Measurements from ENCODE around the gene NAA10. TPM values are rescaled to one million over a fixed set of nuclear protein-coding genes. Genes with fewer than 3 reads are reported as not detected.

Gene NAA10
- total and polyA plus RNA-seq, 2 donors: 24.7 to 139 TPM

GRCh38 chrX:153910446-153910845 lies 24.4 kb downstream of the NAA10 start:
- no peaks in the 10 kb centered on the region for H3K36me3 ChIP-seq (ENCODE audit: insufficient read depth)
- H3K27ac ChIP-seq (ENCODE audit: low read depth): no peak overlapping the region
- WGBS: 97% methylated on average over 22 of the region's 22 CpGs
- DNase-seq (ENCODE audit: extremely low spot score): no peak
- no peak overlapping the region for H3K4me3 ChIP-seq (ENCODE audit: low read depth, low read length)
- no peaks in the 10 kb centered on the region for H3K4me1 ChIP-seq (ENCODE audit: insufficient read depth)

DNA sequence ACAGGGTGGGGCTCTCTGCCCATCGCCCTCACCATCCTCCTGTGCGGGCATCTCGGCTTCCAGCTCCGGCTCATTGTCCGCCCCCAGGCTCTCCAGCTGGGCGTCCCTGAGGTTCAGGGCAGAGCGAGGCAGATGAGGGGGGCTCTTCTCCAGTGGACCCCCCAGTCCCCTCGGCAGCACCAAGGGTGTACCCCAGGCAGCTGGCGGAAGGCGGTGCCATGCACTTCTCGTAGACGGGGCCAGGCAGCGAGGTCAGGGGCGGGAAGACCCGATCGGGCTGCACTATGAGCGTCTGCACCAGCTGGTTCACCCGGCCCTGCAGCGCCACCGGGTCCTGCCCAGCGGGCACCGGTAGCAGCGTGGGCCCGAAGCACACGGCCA lies 24.9 kb downstream of the NAA10 start:
- H3K4me1 ChIP-seq (ENCODE audit: insufficient read depth): no peaks in the 10 kb centered on the region
- WGBS: 94% methylated on average over 25 of the region's 25 CpGs

DNA sequence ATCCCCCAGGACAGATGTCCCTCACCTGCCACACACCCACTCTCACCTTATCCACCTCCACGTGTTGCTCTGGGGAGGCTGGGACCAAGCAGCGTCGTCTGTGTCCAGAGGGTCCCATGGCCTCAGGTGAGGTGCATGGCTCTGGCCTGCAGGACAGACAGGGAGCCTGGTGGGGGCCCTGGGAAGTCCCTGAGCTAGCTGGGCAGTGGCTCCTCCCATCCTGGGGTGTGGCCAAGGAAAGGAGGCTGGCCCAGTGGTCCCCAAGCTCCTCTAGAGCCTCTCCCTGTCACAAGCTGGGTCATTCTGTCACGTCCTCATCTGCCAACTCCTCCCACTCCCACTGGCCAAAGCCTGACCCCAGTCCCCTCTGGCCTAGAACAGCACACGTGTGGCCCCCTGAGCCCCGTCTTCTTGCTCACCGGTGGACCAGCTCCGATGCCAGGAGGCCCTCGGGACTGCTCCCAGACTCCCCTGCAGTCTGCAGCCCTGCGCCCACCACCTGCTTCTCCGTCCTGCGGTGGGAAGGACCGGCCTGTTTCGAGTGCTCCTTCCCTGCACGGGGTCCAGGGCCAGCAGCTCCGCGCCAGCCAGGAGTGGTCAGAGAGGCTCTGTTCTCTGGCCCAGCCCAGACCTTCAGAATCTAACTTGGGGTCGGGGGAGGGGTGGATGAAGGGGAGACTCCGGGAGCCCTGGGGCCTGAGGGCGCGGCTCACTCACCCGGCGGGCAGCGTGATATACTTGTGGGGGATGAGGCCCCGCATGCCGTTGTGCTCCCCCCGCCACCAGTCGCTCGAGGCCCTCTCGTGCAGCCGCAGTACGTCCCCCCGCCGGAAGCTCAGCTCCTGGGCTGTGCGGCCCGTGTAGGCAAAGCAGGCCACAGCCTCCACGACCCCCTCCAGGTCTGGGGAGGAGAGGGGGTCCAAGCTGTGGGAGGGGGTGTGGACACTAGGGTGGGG lies 25.5 kb downstream of the NAA10 start:
- WGBS: 70% methylated on average over 37 of the region's 37 CpGs
- Histone ChIP-seq H3K36me3 (ENCODE audit: insufficient read depth) (no peaks in the 10 kb centered on the region), H3K4me1 (ENCODE audit: insufficient read depth) (no peaks in the 10 kb centered on the region), H3K4me3 (ENCODE audit: low read depth, low read length) (no peak overlapping the region), H3K27ac (ENCODE audit: low read depth) (no peak overlapping the region)
- no peak for DNase-seq (ENCODE audit: extremely low spot score)

More for the DNA sequence above, 24.9 kb downstream of the NAA10 start:
- Histone ChIP-seq H3K4me3 (ENCODE audit: low read depth, low read length) (no peak overlapping the region), H3K36me3 (ENCODE audit: insufficient read depth) (no peaks in the 10 kb centered on the region), H3K27ac (ENCODE audit: low read depth) (no peak overlapping the region)
- DNase-seq (ENCODE audit: extremely low spot score): no peak

GRCh38 chrX:153908219-153908860 lies 26.5 kb downstream of the NAA10 start:
- Histone ChIP-seq H3K4me1 (ENCODE audit: insufficient read depth) (no peaks in the 10 kb centered on the region), H3K36me3 (ENCODE audit: insufficient read depth) (no peaks in the 10 kb centered on the region), H3K27ac (ENCODE audit: low read depth) (no peak overlapping the region), H3K4me3 (ENCODE audit: low read depth, low read length) (no peak overlapping the region)
- DNase-seq (ENCODE audit: extremely low spot score): no peak
- WGBS: 93% methylated on average over 23 of the region's 23 CpGs

DNA sequence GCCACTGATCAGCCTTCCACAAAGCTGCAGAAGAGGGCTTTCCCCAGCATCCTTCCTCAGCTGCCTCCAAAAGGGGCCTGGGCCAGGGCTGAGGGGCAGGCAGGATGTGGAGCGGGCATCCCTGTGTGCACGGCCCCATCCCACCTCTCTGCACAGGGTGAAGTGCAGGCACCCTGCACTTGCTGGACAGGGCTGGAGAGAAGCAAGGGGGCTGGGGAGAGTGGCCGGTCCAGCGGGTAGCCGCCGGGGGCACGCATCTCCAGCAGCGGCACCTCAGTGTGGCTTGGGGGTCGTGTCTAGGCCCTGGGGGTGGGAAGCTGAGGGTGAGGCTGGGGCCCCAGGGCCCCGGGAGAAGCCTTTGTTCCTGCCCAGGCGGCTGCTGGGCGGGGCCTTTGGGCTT lies 27.4 kb downstream of the NAA10 start:
- no peak for DNase-seq (ENCODE audit: extremely low spot score)
- Histone ChIP-seq H3K36me3 (ENCODE audit: insufficient read depth) (no peaks in the 10 kb centered on the region), H3K4me3 (ENCODE audit: low read depth, low read length) (no peak overlapping the region), H3K4me1 (ENCODE audit: insufficient read depth) (no peaks in the 10 kb centered on the region), H3K27ac (ENCODE audit: low read depth) (no peak overlapping the region)
- 77% methylated on average over 12 of the region's 12 CpGs for WGBS

- no peak overlapping the region for H3K27ac ChIP-seq (ENCODE audit: low read depth)
- H3K4me1 ChIP-seq (ENCODE audit: insufficient read depth): no peaks in the 10 kb centered on the region
- no peaks in the 10 kb centered on the region for H3K36me3 ChIP-seq (ENCODE audit: insufficient read depth)
- DNase-seq (ENCODE audit: extremely low spot score): no peak
- H3K4me3 ChIP-seq (ENCODE audit: low read depth, low read length): no peak overlapping the region
- 86% methylated on average over 27 of the region's 27 CpGs for WGBS
Measured at GRCh38 chrX:153906126-153906917, 28.5 kb downstream of the NAA10 start.

- WGBS: 92% methylated on average over 32 of the region's 32 CpGs
- no peaks in the 10 kb centered on the region for H3K4me1 ChIP-seq (ENCODE audit: insufficient read depth)
- DNase-seq (ENCODE audit: extremely low spot score): no peak
- no peaks in the 10 kb centered on the region for H3K36me3 ChIP-seq (ENCODE audit: insufficient read depth)
- no peak overlapping the region for H3K4me3 ChIP-seq (ENCODE audit: low read depth, low read length)
- H3K27ac ChIP-seq (ENCODE audit: low read depth): no peak overlapping the region
Measured at GRCh38 chrX:153905481-153906095, 29.2 kb downstream of the NAA10 start.

DNA sequence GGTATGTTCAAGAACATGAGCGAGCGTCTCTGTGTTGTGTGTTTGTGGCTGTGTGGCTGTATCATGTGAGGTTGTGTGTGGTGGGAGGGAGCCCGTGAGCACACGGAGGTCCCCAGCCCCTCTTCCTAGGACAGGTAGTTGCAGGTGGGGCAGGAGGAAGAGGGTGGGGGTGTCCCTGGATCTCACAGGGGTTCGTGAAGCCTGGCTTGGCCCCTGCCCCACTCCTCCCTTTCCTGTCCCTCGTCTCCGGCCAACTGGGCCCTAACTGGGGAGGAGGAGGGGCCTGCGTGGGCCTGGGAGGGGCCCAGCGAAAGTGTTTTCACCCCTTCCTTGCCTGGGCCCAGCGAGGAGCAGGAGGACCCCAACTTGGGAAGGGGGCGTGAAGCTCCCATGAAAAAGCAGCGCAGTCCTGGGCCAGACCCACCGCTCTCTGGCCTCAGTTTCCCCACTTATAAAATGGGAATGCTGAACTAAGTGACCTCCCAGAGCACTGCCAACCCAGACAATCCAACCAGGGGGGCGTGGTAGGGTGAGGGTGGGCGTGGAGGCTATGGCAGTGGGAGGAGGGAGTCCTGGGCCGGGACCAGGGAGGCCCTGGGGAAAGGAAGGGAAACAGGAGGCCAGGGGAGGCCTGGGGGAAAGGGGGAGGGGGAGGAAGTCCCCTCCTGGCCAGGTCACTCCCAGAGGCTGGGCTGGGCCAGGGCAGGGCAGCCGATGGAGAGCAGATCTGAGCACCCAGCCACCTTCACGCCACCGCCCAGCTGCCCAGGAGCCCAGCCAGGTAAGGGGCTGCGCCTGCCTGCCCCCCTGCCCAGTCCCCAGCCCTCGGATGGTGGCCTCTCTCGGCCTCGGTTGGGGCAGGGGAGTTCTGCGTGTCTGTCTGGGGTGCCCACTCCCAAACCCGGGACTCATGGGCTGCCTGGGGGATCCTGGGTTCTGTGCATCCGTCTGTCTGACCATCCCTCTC lies 30.6 kb downstream of the NAA10 start, which contains the start of gene AVPR2:
TSS of gene AVPR2 (plus strand) at position 683 of the 967 bp plus-strand sequence. CDS start 473 bp downstream, outside the sequence.
- no peak within 1 kb of the TSS for H3K27ac ChIP-seq (ENCODE audit: low read depth)
- DNase-seq (ENCODE audit: extremely low spot score): no peak
- H3K36me3 ChIP-seq (ENCODE audit: insufficient read depth): no peaks in the 10 kb centered on the region
- WGBS: 40% methylated on average over 26 of the region's 26 CpGs
- H3K4me3 ChIP-seq (ENCODE audit: low read depth, low read length): no peak within 1 kb of the TSS
- no peaks in the 10 kb centered on the region for H3K4me1 ChIP-seq (ENCODE audit: insufficient read depth)

DNA sequence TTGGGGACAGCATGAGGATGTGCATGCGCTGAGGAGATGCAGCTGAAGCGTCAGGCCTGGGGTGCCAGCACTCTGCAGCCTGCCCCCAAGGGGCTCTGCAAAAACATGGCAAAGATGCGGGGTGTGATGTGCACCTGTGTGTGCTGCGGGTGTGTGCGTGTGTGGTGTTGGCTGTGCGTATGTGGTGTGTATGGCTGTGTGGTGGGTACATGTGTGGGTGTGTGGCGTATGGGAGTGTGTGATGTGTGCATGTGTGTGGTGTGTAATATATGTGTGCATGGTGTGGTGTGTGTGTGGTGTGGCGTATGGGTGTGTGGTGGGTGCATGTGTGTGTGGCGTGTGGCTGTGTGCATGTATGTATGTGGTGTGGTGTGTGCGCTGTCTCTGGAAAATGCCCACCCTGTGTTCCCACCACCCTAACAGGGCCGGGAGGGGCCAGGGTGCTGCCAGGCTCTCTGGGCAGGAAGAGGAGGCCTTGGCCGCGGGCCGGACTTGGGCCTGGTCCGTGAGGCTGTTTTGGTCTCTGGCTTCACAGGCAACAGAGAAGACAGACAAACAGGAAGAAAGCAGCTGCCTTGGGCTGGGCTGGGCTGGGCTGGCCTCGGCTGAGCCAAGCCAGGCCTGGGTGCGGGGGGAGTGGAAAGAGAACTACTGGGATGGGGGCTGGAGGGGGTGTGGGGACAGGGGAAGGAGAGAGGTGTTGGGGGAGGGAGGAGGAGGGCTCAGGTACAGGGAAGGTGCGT lies 31.4 kb downstream of the NAA10 start:
- Histone ChIP-seq H3K4me3 (ENCODE audit: low read depth, low read length) (no peak overlapping the region), H3K27ac (ENCODE audit: low read depth) (no peak overlapping the region), H3K4me1 (ENCODE audit: insufficient read depth) (no peaks in the 10 kb centered on the region), H3K36me3 (ENCODE audit: insufficient read depth) (no peaks in the 10 kb centered on the region)
- no peak for DNase-seq (ENCODE audit: extremely low spot score)
- 62% methylated on average over 18 of the region's 18 CpGs for WGBS

DNA sequence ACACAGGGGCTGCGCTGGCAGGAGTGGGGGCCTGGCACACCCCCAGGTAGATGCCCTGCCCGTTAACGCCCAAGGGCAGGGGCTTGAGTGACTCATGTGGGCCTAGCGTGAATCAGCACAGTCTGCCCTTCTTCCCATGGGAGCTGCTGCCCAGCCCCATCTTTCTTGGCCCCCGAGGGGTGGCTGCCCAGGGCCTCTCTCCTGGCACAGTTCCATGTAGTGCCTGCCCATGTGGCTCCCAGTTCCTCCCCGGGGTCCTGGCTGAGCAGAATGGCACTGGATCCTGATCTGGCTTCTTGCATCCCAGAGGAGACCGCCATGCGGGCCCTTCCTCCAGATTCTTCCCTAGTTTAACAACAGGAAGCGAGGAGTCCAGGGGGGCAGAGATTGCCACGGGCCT lies 32.5 kb downstream of the NAA10 start:
- Histone ChIP-seq H3K27ac (ENCODE audit: low read depth) (no peak overlapping the region), H3K4me3 (ENCODE audit: low read depth, low read length) (no peak overlapping the region), H3K36me3 (ENCODE audit: insufficient read depth) (no peaks in the 10 kb centered on the region), H3K4me1 (ENCODE audit: insufficient read depth) (no peaks in the 10 kb centered on the region)
- DNase-seq (ENCODE audit: extremely low spot score): no peak
- 67% methylated on average over 10 of the region's 10 CpGs for WGBS

GRCh38 chrX:153901753-153902140 lies 33.1 kb downstream of the NAA10 start:
- no peak for DNase-seq (ENCODE audit: extremely low spot score)
- H3K4me1 ChIP-seq (ENCODE audit: insufficient read depth): no peaks in the 10 kb centered on the region
- 71% methylated on average over 8 of the region's 8 CpGs for WGBS
- no peaks in the 10 kb centered on the region for H3K36me3 ChIP-seq (ENCODE audit: insufficient read depth)
- no peak overlapping the region for H3K27ac ChIP-seq (ENCODE audit: low read depth)
- H3K4me3 ChIP-seq (ENCODE audit: low read depth, low read length): no peak overlapping the region
